ENCODE data around the gene BPIFA2. TPM values are rescaled to one million over a fixed set of nuclear protein-coding genes. Genes with fewer than 3 reads are reported as not detected.
"Not testable (repeated sequence)": the region's sequence is repeated elsewhere in the genome, so short reads cannot be mapped to it uniquely, and the experiment has no call there.

Gene BPIFA2
- total RNA-seq, 1 donor from 2014 or later, result not detected

DNA sequence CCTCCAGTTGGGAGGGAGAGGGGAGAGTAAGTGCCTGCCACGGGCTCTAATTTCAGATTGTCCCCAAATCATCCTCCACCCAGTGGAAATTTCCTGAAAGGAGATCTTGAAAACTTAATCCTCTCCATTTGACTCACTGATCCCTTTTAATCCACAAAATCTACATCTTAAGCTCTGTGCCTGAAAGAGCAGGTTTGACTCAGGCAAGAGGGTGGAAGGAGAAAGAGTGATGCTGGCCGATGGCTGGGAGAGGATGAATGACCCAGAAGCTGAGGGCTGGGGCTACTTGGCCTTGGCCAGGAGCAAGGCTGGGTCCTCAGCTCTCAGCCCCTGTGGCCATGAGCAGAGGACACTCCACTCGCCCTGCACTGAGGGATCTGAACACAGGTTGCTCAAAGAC, 8.1 kb downstream of the BPIFA2 start:
- Histone ChIP-seq H3K36me3 (no peaks in the 10 kb centered on the region), H3K4me3 (no peak overlapping the region), H3K4me1 (no peaks in the 10 kb centered on the region), H3K9me3 (no peaks in the 10 kb centered on the region), H3K27me3 (no peaks in the 10 kb centered on the region), H3K27ac (no peak overlapping the region)
- TF ChIP-seq, protein P1, sequence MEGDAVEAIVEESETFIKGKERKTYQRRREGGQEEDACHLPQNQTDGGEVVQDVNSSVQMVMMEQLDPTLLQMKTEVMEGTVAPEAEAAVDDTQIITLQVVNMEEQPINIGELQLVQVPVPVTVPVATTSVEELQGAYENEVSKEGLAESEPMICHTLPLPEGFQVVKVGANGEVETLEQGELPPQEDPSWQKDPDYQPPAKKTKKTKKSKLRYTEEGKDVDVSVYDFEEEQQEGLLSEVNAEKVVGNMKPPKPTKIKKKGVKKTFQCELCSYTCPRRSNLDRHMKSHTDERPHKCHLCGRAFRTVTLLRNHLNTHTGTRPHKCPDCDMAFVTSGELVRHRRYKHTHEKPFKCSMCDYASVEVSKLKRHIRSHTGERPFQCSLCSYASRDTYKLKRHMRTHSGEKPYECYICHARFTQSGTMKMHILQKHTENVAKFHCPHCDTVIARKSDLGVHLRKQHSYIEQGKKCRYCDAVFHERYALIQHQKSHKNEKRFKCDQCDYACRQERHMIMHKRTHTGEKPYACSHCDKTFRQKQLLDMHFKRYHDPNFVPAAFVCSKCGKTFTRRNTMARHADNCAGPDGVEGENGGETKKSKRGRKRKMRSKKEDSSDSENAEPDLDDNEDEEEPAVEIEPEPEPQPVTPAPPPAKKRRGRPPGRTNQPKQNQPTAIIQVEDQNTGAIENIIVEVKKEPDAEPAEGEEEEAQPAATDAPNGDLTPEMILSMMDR (IDR thresholded peaks at IDR 0.05), result no peak
- intact Hi-C loops (cut with DNase I), result no loop called here
- DNase-seq (ENCODE audit: low spot score in 2 of 2), result no peak

DNA sequence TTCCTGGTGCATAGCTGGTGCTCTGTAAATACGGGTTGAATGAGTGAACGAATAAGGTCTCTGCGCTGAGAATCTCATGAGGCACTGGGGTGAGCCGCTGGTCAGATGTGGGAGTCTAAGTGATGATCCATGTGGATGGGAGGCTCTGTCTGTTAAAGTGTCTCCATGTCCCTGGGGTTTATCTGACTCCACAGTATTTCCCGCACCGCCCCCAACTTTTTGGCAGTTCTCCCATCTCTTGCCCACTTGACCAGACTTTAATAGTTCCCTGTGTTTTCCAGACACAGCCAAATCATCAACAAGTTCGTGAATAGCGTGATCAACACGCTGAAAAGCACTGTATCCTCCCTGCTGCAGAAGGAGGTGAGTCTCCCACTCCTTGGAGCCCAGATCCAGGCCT, 9.9 kb downstream of the BPIFA2 start:
- no peaks in the 10 kb centered on the region for H3K36me3 ChIP-seq
- no peaks in the 10 kb centered on the region for H3K9me3 ChIP-seq
- no peak for DNase-seq (ENCODE audit: low spot score in 2 of 2)
- H3K27me3 ChIP-seq, result no peaks in the 10 kb centered on the region
- no peak overlapping the region for H3K27ac ChIP-seq
- TF ChIP-seq, protein P1 (IDR thresholded peaks at IDR 0.05), result no peak
- intact Hi-C loops (cut with DNase I), result no loop called here
- no peak overlapping the region for H3K4me3 ChIP-seq
- H3K4me1 ChIP-seq, result no peaks in the 10 kb centered on the region

DNA sequence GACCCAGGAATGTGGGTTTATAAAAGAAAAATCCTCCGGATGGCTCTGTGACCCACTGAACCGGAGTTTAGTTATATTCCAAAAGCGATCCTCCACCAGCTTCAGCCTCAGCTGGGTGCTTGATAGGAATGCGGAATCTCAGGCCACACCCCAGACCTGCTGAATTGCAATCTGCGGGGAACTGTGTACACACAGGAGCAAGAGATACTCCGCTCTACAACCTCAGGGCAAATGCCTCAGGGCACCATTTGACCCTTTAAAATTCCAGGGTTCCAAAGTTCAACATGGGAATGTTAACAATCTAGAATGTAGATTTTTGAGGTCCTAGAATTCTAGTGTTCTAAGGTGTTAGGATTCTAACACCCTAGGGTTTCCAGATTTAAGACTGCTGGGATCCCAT, 10.8 kb downstream of the BPIFA2 start:
- DNase-seq (ENCODE audit: low spot score in 2 of 2), result no peak
- H3K36me3 ChIP-seq, result no peaks in the 10 kb centered on the region
- no peaks in the 10 kb centered on the region for H3K4me1 ChIP-seq
- TF ChIP-seq, protein P1 (IDR thresholded peaks at IDR 0.05), result no peak
- H3K27ac ChIP-seq, result no peak overlapping the region
- H3K9me3 ChIP-seq, result no peaks in the 10 kb centered on the region
- no peaks in the 10 kb centered on the region for H3K27me3 ChIP-seq
- H3K4me3 ChIP-seq, result no peak overlapping the region
- intact Hi-C loops (cut with DNase I), result no loop called here

DNA sequence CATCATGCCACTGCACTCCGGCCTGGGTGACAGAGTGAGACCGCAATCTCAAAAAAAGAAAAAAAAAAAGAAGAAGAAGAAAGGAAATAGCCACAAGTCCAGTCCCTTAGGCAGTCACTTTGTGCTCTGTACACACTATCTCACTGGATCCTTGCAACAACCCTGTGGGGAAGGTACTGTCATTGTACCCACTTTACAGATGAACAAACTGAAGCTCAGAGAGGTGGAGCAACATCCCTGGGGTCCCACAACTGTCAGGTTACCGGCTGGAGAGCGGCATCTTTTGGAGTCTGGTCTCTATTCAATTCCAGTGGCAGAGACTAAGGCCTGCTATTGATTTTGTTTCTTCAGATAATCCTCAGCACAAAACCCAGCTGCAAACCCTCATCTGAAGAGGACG, 12.2 kb downstream of the BPIFA2 start:
- intact Hi-C loops (cut with DNase I), result no loop called here
- no peaks in the 10 kb centered on the region for H3K9me3 ChIP-seq
- H3K27ac ChIP-seq, result no peak overlapping the region
- H3K4me3 ChIP-seq, result no peak overlapping the region
- no peaks in the 10 kb centered on the region for H3K4me1 ChIP-seq
- H3K27me3 ChIP-seq, result no peaks in the 10 kb centered on the region
- no peak for DNase-seq (ENCODE audit: low spot score in 2 of 2)
- H3K36me3 ChIP-seq, result no peaks in the 10 kb centered on the region
- TF ChIP-seq, protein P1 (IDR thresholded peaks at IDR 0.05), result no peak

DNA sequence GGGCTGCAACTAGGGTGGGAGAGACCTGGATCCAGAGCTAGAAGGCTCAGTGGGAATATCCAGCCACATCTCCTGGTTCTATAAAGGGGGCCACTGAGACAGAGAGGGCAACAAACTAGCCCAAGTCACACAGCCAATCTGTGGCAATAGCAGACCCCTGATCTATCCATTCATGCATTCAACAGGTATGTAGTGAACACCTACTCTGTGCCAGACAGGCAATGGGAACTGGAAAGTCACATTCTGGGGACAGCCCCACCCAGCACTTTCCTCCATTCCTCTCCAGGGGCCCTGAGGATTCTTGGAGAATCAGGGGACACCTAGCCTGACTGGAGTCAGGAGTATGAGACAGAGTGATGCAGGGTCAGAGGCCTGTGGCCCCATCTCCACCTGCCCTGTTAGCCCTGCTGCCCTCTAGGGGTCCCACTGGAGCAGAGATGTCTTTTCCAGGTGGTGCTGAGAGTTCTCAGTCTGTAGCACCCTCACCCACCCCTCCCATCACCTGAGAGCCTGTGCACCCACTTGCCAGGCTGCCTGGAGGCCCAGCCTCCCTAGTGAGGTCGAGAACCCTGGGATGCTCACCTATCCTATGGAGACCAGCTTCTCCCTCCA, 13.6 kb downstream of the BPIFA2 start:
- no peak overlapping the region for H3K27ac ChIP-seq
- DNase-seq (ENCODE audit: low spot score in 2 of 2), result no peak
- no peaks in the 10 kb centered on the region for H3K36me3 ChIP-seq
- no peak overlapping the region for H3K4me3 ChIP-seq
- H3K27me3 ChIP-seq, result no peaks in the 10 kb centered on the region
- no peaks in the 10 kb centered on the region for H3K9me3 ChIP-seq
- no peaks in the 10 kb centered on the region for H3K4me1 ChIP-seq
- intact Hi-C loops (cut with DNase I), result no loop called here
- TF ChIP-seq, protein P1 (IDR thresholded peaks at IDR 0.05), result no peak

DNA sequence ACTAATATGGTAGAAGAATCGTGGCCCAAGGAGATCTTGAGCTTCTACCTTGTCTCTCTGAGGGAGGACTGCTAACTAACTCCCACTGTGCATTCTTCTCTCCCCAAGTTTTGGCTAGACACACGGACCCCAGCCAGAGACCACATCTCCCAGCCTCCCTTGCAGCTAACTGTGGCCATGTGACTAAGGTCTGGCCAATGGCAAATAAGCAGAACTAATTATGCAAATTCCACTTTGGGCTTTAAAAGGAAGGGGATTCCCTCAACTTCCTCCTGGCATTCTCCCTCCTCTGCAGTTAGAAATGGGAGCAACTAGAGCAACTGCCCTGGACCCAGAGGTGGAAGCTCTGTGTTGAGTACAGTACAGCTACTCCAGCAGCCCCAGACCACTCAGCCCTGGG, 15.4 kb downstream of the BPIFA2 start:
- intact Hi-C loops (cut with DNase I), result no loop called here
- no peak for DNase-seq (ENCODE audit: low spot score in 2 of 2)

DNA sequence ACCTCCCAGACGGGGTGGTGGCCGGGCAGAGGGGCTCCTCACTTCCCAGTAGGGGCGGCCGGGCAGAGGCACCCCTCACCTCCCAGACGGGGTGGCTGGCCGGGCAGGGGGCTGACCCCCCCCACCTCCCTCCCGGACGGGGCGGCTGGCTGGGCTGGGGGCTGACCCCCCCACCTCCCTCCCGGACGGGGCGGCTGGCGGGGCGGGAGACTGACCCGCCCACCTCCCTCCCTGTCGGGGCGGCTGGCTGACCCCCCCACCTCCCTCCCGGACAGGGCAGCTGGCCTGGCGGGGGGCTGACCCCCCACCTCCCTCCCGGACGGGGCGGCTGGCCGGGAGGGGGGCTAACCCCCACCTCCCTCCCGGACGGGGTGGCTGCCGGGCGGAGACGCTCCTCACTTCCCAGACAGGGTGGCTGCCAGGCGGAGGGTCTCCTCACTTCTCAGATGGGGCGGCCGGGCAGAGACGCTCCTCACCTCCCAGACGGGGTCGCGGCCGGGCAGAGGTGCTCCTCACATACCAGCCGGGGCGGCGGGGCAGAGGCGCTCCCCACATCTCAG, 17.2 kb downstream of the BPIFA2 start:
- DNase-seq (ENCODE audit: low spot score in 2 of 2); H3K4me3 ChIP-seq; H3K4me1 ChIP-seq; H3K36me3 ChIP-seq; H3K27ac ChIP-seq; H3K9me3 ChIP-seq; H3K27me3 ChIP-seq; intact Hi-C loops (cut with DNase I): not testable (repeated sequence)

More for the DNA sequence above, 15.4 kb downstream of the BPIFA2 start:
- no peaks in the 10 kb centered on the region for H3K9me3 ChIP-seq
- no peaks in the 10 kb centered on the region for H3K27me3 ChIP-seq
- no peak overlapping the region for H3K4me3 ChIP-seq
- no peaks in the 10 kb centered on the region for H3K4me1 ChIP-seq
- TF ChIP-seq, protein P1 (IDR thresholded peaks at IDR 0.05), result no peak
- H3K27ac ChIP-seq, result no peak overlapping the region
- no peaks in the 10 kb centered on the region for H3K36me3 ChIP-seq
